AG04450 (cell line): ENCODE data around the gene PSMF1. TPM values are rescaled to one million over a fixed set of nuclear protein-coding genes. Genes with fewer than 3 reads are reported as not detected.

Experiments
- CTCF ChIA-PET: fragments of 300-600, 350-600 bp; formaldehyde crosslinking; extraction: SDS; loops from one replicate; lab custom pipeline; 2022; ENCODE audit warnings: antibody characterized with exemption, inconsistent platforms; lab: Charles Lee
- POLR2A ChIA-PET: fragments of 350-600 bp; formaldehyde crosslinking; extraction: SDS; loops from one replicate; lab custom pipeline; 2021; ENCODE audit warnings: antibody characterized with exemption, inconsistent platforms; lab: Yijun Ruan, JAX
- DNase-seq: peaks from one replicate; pipeline ENCODE4 v3.0.0-alpha.2; 2011; ENCODE audit warnings: low read depth, low spot score
- H3K27ac ChIP-seq: one replicate; pipeline ENCODE4 v1.5.1; 2012; ENCODE audit warnings: low read depth, low read length, control low read depth
- H3K27me3 ChIP-seq: one replicate; pipeline ENCODE4 v1.6.0; 2012; ENCODE audit warnings: low read length; ENCODE audit not compliant: control insufficient read depth, insufficient read depth
- H3K4me3 ChIP-seq: 2 replicates; pipeline ENCODE4 v1.5.1; 2011; ENCODE audit warnings: mild to moderate bottlenecking, low read depth, low read length, control low read depth
- H3K9me3 ChIP-seq: 2 replicates; pipeline ENCODE4 v1.5.1; 2012; ENCODE audit warnings: low read length; ENCODE audit not compliant: control insufficient read depth, insufficient read depth
- CTCF ChIP-seq: IDR thresholded peaks from 2 replicates; pipeline ENCODE4 v1.5.1; 2011; ENCODE audit warnings: low read depth, low read length, control low read depth, inconsistent platforms
- polyA plus RNA-seq: library from polyadenylated mRNA; depleted of rRNA; stranded (reverse); fragments of >200 nt; gene quantifications from 2 replicates; pipeline ENCODE4 v1.2.3, GENCODE V29; 2011

The PSMF1 gene
- polyA plus RNA-seq, 1 experiment: 116 TPM

- Histone ChIP-seq H3K27ac (no peak overlapping the region), H3K4me3 (no peak overlapping the region), H3K27me3 (no peaks in the 10 kb centered on the region), H3K9me3 (no peaks in the 10 kb centered on the region)
- ChIA-PET POLR2A (no interaction called here), CTCF (interaction anchor here (0.7 to 1.3 kb wide), 6 partner anchors 16 to 341 kb away, joined by 3 to 7 read pairs (median 4); partner anchors contain the start of gene NSFL1C)
- DNase-seq: no peak
- no peak for TF ChIP-seq CTCF
Measured at GRCh38 chr20:1125277-1125676, 6.9 kb downstream of the PSMF1 start.

- TF ChIP-seq CTCF: no peak
- POLR2A ChIA-PET: no interaction called here
Measured at GRCh38 chr20:1127840-1128239, 9.4 kb downstream of the PSMF1 start.

GRCh38 chr20:1130058-1130694, 11.8 kb downstream of the PSMF1 start:
- Histone ChIP-seq H3K4me3 (no peak overlapping the region), H3K9me3 (no peaks in the 10 kb centered on the region), H3K27me3 (no peaks in the 10 kb centered on the region), H3K27ac (no peak overlapping the region)
- POLR2A ChIA-PET: no interaction called here
- DNase-seq: no peak
- CTCF ChIA-PET: no interaction called here
- TF ChIP-seq CTCF: no peak

More at GRCh38 chr20:1127840-1128239, 9.4 kb downstream of the PSMF1 start:
- no peak for DNase-seq
- Histone ChIP-seq H3K9me3 (no peaks in the 10 kb centered on the region), H3K27me3 (no peaks in the 10 kb centered on the region), H3K4me3 (no peak overlapping the region), H3K27ac (no peak overlapping the region)
- CTCF ChIA-PET: no interaction called here

GRCh38 chr20:1130847-1131246, 12.4 kb downstream of the PSMF1 start:
- Histone ChIP-seq H3K9me3 (no peaks in the 10 kb centered on the region), H3K4me3 (no peak overlapping the region), H3K27ac (no peak overlapping the region), H3K27me3 (no peaks in the 10 kb centered on the region)
- ChIA-PET CTCF (no interaction called here), POLR2A (no interaction called here)
- no peak for TF ChIP-seq CTCF
- DNase-seq: no peak

GRCh38 chr20:1131354-1131753, 13.0 kb downstream of the PSMF1 start:
- Histone ChIP-seq H3K9me3 (no peaks in the 10 kb centered on the region), H3K27ac (no peak overlapping the region), H3K4me3 (no peak overlapping the region), H3K27me3 (no peaks in the 10 kb centered on the region)
- ChIA-PET CTCF (interaction anchor here (0.5 kb wide), 1 partner anchor 858 kb away, joined by 4 read pairs; no protein-coding TSS in a partner anchor), POLR2A (no interaction called here)
- TF ChIP-seq CTCF: no peak
- no peak for DNase-seq
